OCI-LY3 (cell line): ENCODE measurements around the gene ARPC2.

Experiments
- CTCF ChIP-seq: fragments of 200-600, 300-600 bp; sonication (generic); IDR thresholded peaks from 2 replicates; pipeline ENCODE4 v1.5.1; 2014; ENCODE audit warnings: antibody characterized with exemption, low read length, low read depth
- EZH2phosphoT487 ChIP-seq: fragments of 200-600 bp; shearing (Covaris generic); IDR thresholded peaks from 2 replicates; pipeline ENCODE4 v1.6.1; 2018; ENCODE audit warnings: antibody characterized with exemption, mixed run types, low read depth

DNA sequence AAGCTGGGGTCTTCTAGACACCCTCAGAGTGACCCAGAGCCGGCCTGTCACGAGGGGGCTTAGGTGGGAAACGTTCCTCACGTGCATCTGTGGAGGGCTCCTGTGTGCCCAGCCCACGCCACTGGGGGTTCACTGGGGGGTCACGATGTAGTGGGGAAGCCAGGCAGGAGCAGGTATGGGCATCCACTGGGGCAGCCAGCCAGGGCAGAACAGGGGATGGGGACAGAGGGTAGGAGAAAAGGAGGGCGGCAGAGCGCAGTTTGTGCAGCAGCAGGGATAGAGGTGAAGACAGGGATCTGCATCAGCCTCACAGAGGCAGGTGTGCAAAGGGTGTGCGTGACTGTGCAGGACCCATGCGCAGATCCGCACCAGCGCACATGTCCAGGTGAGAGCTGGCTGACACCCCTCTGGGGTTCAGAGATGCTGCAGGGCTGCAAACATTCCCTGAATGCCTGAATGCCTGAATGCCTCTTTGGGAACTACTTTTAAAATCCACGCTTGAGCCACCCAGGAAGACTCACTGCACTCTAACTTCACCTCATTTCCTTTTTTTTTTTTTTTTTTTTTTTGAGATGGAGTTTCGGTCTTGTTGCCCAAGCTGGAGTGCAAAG lies 63.4 kb downstream of the ARPC2 start:
- no peak for TF ChIP-seq CTCF
- TF ChIP-seq EZH2phosphoT487: no peak
